Right forelimb (tissue), 1 donor: ENCODE results near the gene DDX6.
"Not testable (repeated sequence)": the region's sequence is repeated elsewhere in the genome, so short reads cannot be mapped to it uniquely, and the experiment has no call there.

Experiments used
- DNase-seq: peaks from one replicate; pipeline ENCODE4 v3.0.0-alpha.2; 2018

DDX6 gene

GRCh38 chr11:118735203-118735602, 55.8 kb downstream of the DDX6 start:
- DNase-seq: no peak

- DNase-seq: no peak
These were observed 56.9 kb downstream of the DDX6 start for GRCh38 chr11:118734031-118734430.

GRCh38 chr11:118729753-118730152, 61.2 kb downstream of the DDX6 start:
- DNase-seq: not testable (repeated sequence)

- not testable (repeated sequence) for DNase-seq
These were observed 62.9 kb downstream of the DDX6 start for GRCh38 chr11:118728112-118728511.

GRCh38 chr11:118727721-118728066, 63.3 kb downstream of the DDX6 start:
- DNase-seq: not testable (repeated sequence)

- not testable (repeated sequence) for DNase-seq
These were observed 63.8 kb downstream of the DDX6 start for GRCh38 chr11:118727001-118727720.

- DNase-seq: not testable (repeated sequence)
These were observed 69.4 kb downstream of the DDX6 start for GRCh38 chr11:118721478-118722015.

- not testable (repeated sequence) for DNase-seq
These were observed 70.2 kb downstream of the DDX6 start for GRCh38 chr11:118720740-118721139.

GRCh38 chr11:118720078-118720477, 70.9 kb downstream of the DDX6 start:
- not testable (repeated sequence) for DNase-seq

- not testable (repeated sequence) for DNase-seq
These were observed 72.4 kb downstream of the DDX6 start for GRCh38 chr11:118718562-118718961.

- DNase-seq: not testable (repeated sequence)
These were observed 73.2 kb downstream of the DDX6 start for GRCh38 chr11:118717733-118718132.

GRCh38 chr11:118717221-118717620, 73.7 kb downstream of the DDX6 start:
- not testable (repeated sequence) for DNase-seq

- DNase-seq: no peak
These were observed 75.1 kb downstream of the DDX6 start for GRCh38 chr11:118715837-118716260.

- no peak for DNase-seq
These were observed 75.6 kb downstream of the DDX6 start for GRCh38 chr11:118715245-118715831.

- no peak for DNase-seq
These were observed 76.1 kb downstream of the DDX6 start for GRCh38 chr11:118714816-118715215.

GRCh38 chr11:118714416-118714815, 76.5 kb downstream of the DDX6 start:
- not testable (repeated sequence) for DNase-seq

- no peak for DNase-seq
These were observed 82.7 kb downstream of the DDX6 start for GRCh38 chr11:118708296-118708695.

GRCh38 chr11:118706546-118706825, 84.5 kb downstream of the DDX6 start:
- DNase-seq: no peak

- DNase-seq: no peak
These were observed 85.0 kb downstream of the DDX6 start for GRCh38 chr11:118705791-118706545.

GRCh38 chr11:118705111-118705741, 85.7 kb downstream of the DDX6 start:
- no peak for DNase-seq

GRCh38 chr11:118703563-118704106, 87.3 kb downstream of the DDX6 start:
- no peak for DNase-seq

GRCh38 chr11:118699506-118700220, 91.3 kb downstream of the DDX6 start:
- DNase-seq: no peak
